OCI-LY1 (cell line): ENCODE measurements around the gene MFAP1.

ENCODE experiments used
- H2AFZ ChIP-seq: fragments of 200-600 bp; sonication (generic), shearing (Covaris generic); 2 replicates; pipeline ENCODE4 v1.6.0; 2014; ENCODE audit warnings: antibody characterized with exemption, mild to moderate bottlenecking, low read length
- H3F3A ChIP-seq: fragments of 200-600 bp; sonication (generic), shearing (Covaris generic); 2 replicates; pipeline ENCODE4 v1.6.0; 2014; ENCODE audit warnings: mild to moderate bottlenecking, antibody characterized with exemption, low read length, moderate library complexity; ENCODE audit not compliant: insufficient read depth
- H3K27ac ChIP-seq: fragments of 200-600 bp; sonication (generic); 2 replicates; pipeline ENCODE4 v1.5.1; 2014; ENCODE audit warnings: low read length, mixed run types, mild to moderate bottlenecking, low read depth; ENCODE audit not compliant: poor library complexity, severe bottlenecking
- H3K27me3 ChIP-seq: fragments of 200-600 bp; sonication (generic); 2 replicates; pipeline ENCODE4 v1.6.0; 2014; ENCODE audit warnings: antibody characterized with exemption, mild to moderate bottlenecking, low read length, moderate library complexity; ENCODE audit not compliant: insufficient read depth
- H3K36me3 ChIP-seq: fragments of 200-600 bp; sonication (generic); 2 replicates; pipeline ENCODE4 v1.6.1; 2014; ENCODE audit warnings: mild to moderate bottlenecking, antibody characterized with exemption, low read length, moderate library complexity, mixed read lengths; ENCODE audit not compliant: insufficient read depth
- H3K4me1 ChIP-seq: fragments of 200-600 bp; sonication (generic); 2 replicates; pipeline ENCODE4 v1.5.1; 2014; ENCODE audit warnings: mild to moderate bottlenecking, low read length, moderate library complexity; ENCODE audit not compliant: insufficient read depth, severe bottlenecking
- H3K4me2 ChIP-seq: fragments of 200-600 bp; sonication (generic), shearing (Covaris generic); 2 replicates; pipeline ENCODE4 v1.6.1; 2014; ENCODE audit warnings: low read length
- H3K4me3 ChIP-seq: fragments of 200-600 bp; sonication (generic); 2 replicates; pipeline ENCODE4 v1.5.1; 2014; ENCODE audit warnings: low read length, low read depth, mild to moderate bottlenecking, mixed read lengths; ENCODE audit not compliant: poor library complexity, severe bottlenecking
- H3K79me2 ChIP-seq: fragments of 200-600 bp; shearing (Covaris generic); 2 replicates; pipeline ENCODE4 v1.6.1; 2016; ENCODE audit warnings: mixed run types, low read length, mixed read lengths; ENCODE audit not compliant: insufficient read depth
- H3K9ac ChIP-seq: fragments of 200-600 bp; sonication (generic), shearing (Covaris generic); 2 replicates; pipeline ENCODE4 v1.6.1; 2014; ENCODE audit warnings: mild to moderate bottlenecking, low read length, mixed read lengths
- H3K9me2 ChIP-seq: fragments of 200-600 bp; sonication (generic), shearing (Covaris generic); 2 replicates; pipeline ENCODE4 v1.6.1; 2014; ENCODE audit warnings: low read depth, mild to moderate bottlenecking, low read length, mixed read lengths
- H3K9me3 ChIP-seq: fragments of 200-600 bp; shearing (Covaris generic); 2 replicates; pipeline ENCODE4 v1.6.1; 2014; ENCODE audit warnings: low read length, mixed read lengths
- H4K20me1 ChIP-seq: fragments of 200-600 bp; sonication (generic), shearing (Covaris generic); 2 replicates; pipeline ENCODE4 v1.6.0; 2016; ENCODE audit warnings: mild to moderate bottlenecking, low read length; ENCODE audit not compliant: insufficient read depth
- CTCF ChIP-seq: fragments of 200-600 bp; sonication (generic), shearing (Covaris generic); IDR thresholded peaks from 2 replicates; pipeline ENCODE4 v1.5.1; 2017; ENCODE audit warnings: mild to moderate bottlenecking, antibody characterized with exemption, low read length, moderate library complexity, mixed read lengths
- EZH2 ChIP-seq: fragments of 200-600 bp; sonication (generic), shearing (Covaris generic); IDR thresholded peaks from 2 replicates; pipeline ENCODE4 v1.8.0; 2017; ENCODE audit warnings: borderline replicate concordance, mixed run types, mild to moderate bottlenecking, antibody characterized with exemption, low read length, moderate library complexity, mixed read lengths

MFAP1 gene

GRCh38 chr15:43859546-43859945 lies 35.1 kb upstream of the MFAP1 start:
- no peaks in the 10 kb centered on the region for H3K9me2 ChIP-seq
- no peak overlapping the region for H3K4me2 ChIP-seq
- H3K4me1 ChIP-seq, result no peaks in the 10 kb centered on the region
- H3K4me3 ChIP-seq, result no peak overlapping the region
- H3K27ac ChIP-seq, result no peak overlapping the region
- no peaks in the 10 kb centered on the region for H3K9me3 ChIP-seq
- H2AFZ ChIP-seq, result no peak overlapping the region
- H3K27me3 ChIP-seq, result no peaks in the 10 kb centered on the region
- no peaks in the 10 kb centered on the region for H3F3A ChIP-seq
- H3K9ac ChIP-seq, result no peak overlapping the region
- no peaks in the 10 kb centered on the region for H3K79me2 ChIP-seq
- TF ChIP-seq CTCF, result no peak
- TF ChIP-seq EZH2, result no peak
- H4K20me1 ChIP-seq, result no peaks in the 10 kb centered on the region; the same call in 1 of the 2 replicates
- peaks cover 100% of the 10 kb centered on the region for H3K36me3 ChIP-seq

GRCh38 chr15:43854801-43855200 lies 30.3 kb upstream of the MFAP1 start:
- no peaks in the 10 kb centered on the region for H3K9me2 ChIP-seq

GRCh38 chr15:43852607-43853006 lies 28.1 kb upstream of the MFAP1 start:
- Histone ChIP-seq H2AFZ (no peak overlapping the region), H3K79me2 (no peaks in the 10 kb centered on the region), H3K9ac (no peak overlapping the region), H3K4me3 (no peak overlapping the region), H3F3A (no peaks in the 10 kb centered on the region), H3K27ac (no peak overlapping the region), H3K4me1 (no peaks in the 10 kb centered on the region), H3K9me3 (no peaks in the 10 kb centered on the region), H4K20me1 (no peaks in the 10 kb centered on the region; the same call in 1 of the 2 replicates), H3K27me3 (no peaks in the 10 kb centered on the region), H3K4me2 (no peak overlapping the region), H3K36me3 (peaks cover 98% of the 10 kb centered on the region), H3K9me2 (no peaks in the 10 kb centered on the region)
- TF ChIP-seq CTCF, result no peak
- no peak for TF ChIP-seq EZH2

More at GRCh38 chr15:43854801-43855200, 30.3 kb upstream of the MFAP1 start:
- Histone ChIP-seq H3F3A (no peaks in the 10 kb centered on the region), H3K36me3 (peaks cover 98% of the 10 kb centered on the region), H3K27ac (no peak overlapping the region), H3K27me3 (no peaks in the 10 kb centered on the region), H2AFZ (no peak overlapping the region), H3K4me3 (no peak overlapping the region), H3K9ac (no peak overlapping the region), H3K9me3 (no peaks in the 10 kb centered on the region), H4K20me1 (no peaks in the 10 kb centered on the region; the same call in 1 of the 2 replicates), H3K4me1 (no peaks in the 10 kb centered on the region), H3K79me2 (no peaks in the 10 kb centered on the region), H3K4me2 (no peak overlapping the region)
- no peak for TF ChIP-seq EZH2
- TF ChIP-seq CTCF, result no peak
